Measurements from ENCODE around the gene PEX14.

Gene PEX14

GRCh38 chr1:10656431-10656830, 181.7 kb downstream of the PEX14 start:
- Histone ChIP-seq H3K9me3 (ENCODE audit: control insufficient read depth, insufficient read depth, low read length) (no peaks in the 10 kb centered on the region), H3K4me1 (ENCODE audit: control insufficient read depth, insufficient read depth, low read length) (no peaks in the 10 kb centered on the region), H3K27ac (ENCODE audit: low read depth, low read length) (no peak overlapping the region), H3K9ac (ENCODE audit: low read depth, low read length) (no peak overlapping the region), H3K36me3 (ENCODE audit: control insufficient read depth, insufficient read depth, low read length) (no peaks in the 10 kb centered on the region), H3K4me3 (ENCODE audit: low read depth, low read length) (no peak overlapping the region), H3K27me3 (ENCODE audit: control insufficient read depth, insufficient read depth, low read length) (peaks cover 5% of the 10 kb centered on the region; the same call in 1 of the 2 replicates)

GRCh38 chr1:10657088-10657847, 182.5 kb downstream of the PEX14 start:
- H3K27ac ChIP-seq (ENCODE audit: low read depth, low read length), result no peak overlapping the region
- H3K9me3 ChIP-seq (ENCODE audit: control insufficient read depth, insufficient read depth, low read length), result no peaks in the 10 kb centered on the region
- no peaks in the 10 kb centered on the region for H3K4me1 ChIP-seq (ENCODE audit: control insufficient read depth, insufficient read depth, low read length)
- no peaks in the 10 kb centered on the region for H3K27me3 ChIP-seq (ENCODE audit: control insufficient read depth, insufficient read depth, low read length)
- no peak overlapping the region for H3K4me3 ChIP-seq (ENCODE audit: low read depth, low read length)
- no peaks in the 10 kb centered on the region for H3K36me3 ChIP-seq (ENCODE audit: control insufficient read depth, insufficient read depth, low read length)
- H3K9ac ChIP-seq (ENCODE audit: low read depth, low read length), result no peak overlapping the region

- Histone ChIP-seq H3K4me3 (ENCODE audit: low read depth, low read length) (no peak overlapping the region), H3K36me3 (ENCODE audit: control insufficient read depth, insufficient read depth, low read length) (no peaks in the 10 kb centered on the region), H3K4me1 (ENCODE audit: control insufficient read depth, insufficient read depth, low read length) (no peaks in the 10 kb centered on the region), H3K27me3 (ENCODE audit: control insufficient read depth, insufficient read depth, low read length) (no peaks in the 10 kb centered on the region), H3K9ac (ENCODE audit: low read depth, low read length) (no peak overlapping the region), H3K9me3 (ENCODE audit: control insufficient read depth, insufficient read depth, low read length) (no peaks in the 10 kb centered on the region), H3K27ac (ENCODE audit: low read depth, low read length) (no peak overlapping the region)
Measured at GRCh38 chr1:10658396-10659066, 183.8 kb downstream of the PEX14 start.

- H3K36me3 ChIP-seq (ENCODE audit: control insufficient read depth, insufficient read depth, low read length), result no peaks in the 10 kb centered on the region
- no peak overlapping the region for H3K9ac ChIP-seq (ENCODE audit: low read depth, low read length)
- H3K9me3 ChIP-seq (ENCODE audit: control insufficient read depth, insufficient read depth, low read length), result no peaks in the 10 kb centered on the region
- no peaks in the 10 kb centered on the region for H3K4me1 ChIP-seq (ENCODE audit: control insufficient read depth, insufficient read depth, low read length)
- H3K4me3 ChIP-seq (ENCODE audit: low read depth, low read length), result no peak overlapping the region
- no peak overlapping the region for H3K27ac ChIP-seq (ENCODE audit: low read depth, low read length)
- no peaks in the 10 kb centered on the region for H3K27me3 ChIP-seq (ENCODE audit: control insufficient read depth, insufficient read depth, low read length)
Measured at GRCh38 chr1:10659218-10659617, 184.5 kb downstream of the PEX14 start.

- H3K27me3 ChIP-seq (ENCODE audit: control insufficient read depth, insufficient read depth, low read length), result no peaks in the 10 kb centered on the region
- H3K9ac ChIP-seq (ENCODE audit: low read depth, low read length), result no peak overlapping the region
- H3K36me3 ChIP-seq (ENCODE audit: control insufficient read depth, insufficient read depth, low read length), result no peaks in the 10 kb centered on the region
- no peaks in the 10 kb centered on the region for H3K4me1 ChIP-seq (ENCODE audit: control insufficient read depth, insufficient read depth, low read length)
- H3K9me3 ChIP-seq (ENCODE audit: control insufficient read depth, insufficient read depth, low read length), result no peaks in the 10 kb centered on the region
- no peak overlapping the region for H3K4me3 ChIP-seq (ENCODE audit: low read depth, low read length)
- H3K27ac ChIP-seq (ENCODE audit: low read depth, low read length), result no peak overlapping the region
Measured at GRCh38 chr1:10659646-10660540, 185.1 kb downstream of the PEX14 start.

GRCh38 chr1:10661453-10661852, 186.7 kb downstream of the PEX14 start:
- H3K9ac ChIP-seq (ENCODE audit: low read depth, low read length), result no peak overlapping the region
- no peak overlapping the region for H3K27ac ChIP-seq (ENCODE audit: low read depth, low read length)
- no peaks in the 10 kb centered on the region for H3K9me3 ChIP-seq (ENCODE audit: control insufficient read depth, insufficient read depth, low read length)
- H3K36me3 ChIP-seq (ENCODE audit: control insufficient read depth, insufficient read depth, low read length), result no peaks in the 10 kb centered on the region
- H3K4me3 ChIP-seq (ENCODE audit: low read depth, low read length), result no peak overlapping the region
- H3K27me3 ChIP-seq (ENCODE audit: control insufficient read depth, insufficient read depth, low read length), result no peaks in the 10 kb centered on the region
- H3K4me1 ChIP-seq (ENCODE audit: control insufficient read depth, insufficient read depth, low read length), result no peaks in the 10 kb centered on the region

GRCh38 chr1:10662090-10662688, 187.4 kb downstream of the PEX14 start:
- Histone ChIP-seq H3K4me1 (ENCODE audit: control insufficient read depth, insufficient read depth, low read length) (no peaks in the 10 kb centered on the region), H3K4me3 (ENCODE audit: low read depth, low read length) (no peak overlapping the region), H3K27ac (ENCODE audit: low read depth, low read length) (no peak overlapping the region), H3K9me3 (ENCODE audit: control insufficient read depth, insufficient read depth, low read length) (no peaks in the 10 kb centered on the region), H3K9ac (ENCODE audit: low read depth, low read length) (no peak overlapping the region), H3K36me3 (ENCODE audit: control insufficient read depth, insufficient read depth, low read length) (no peaks in the 10 kb centered on the region), H3K27me3 (ENCODE audit: control insufficient read depth, insufficient read depth, low read length) (no peaks in the 10 kb centered on the region)

- Histone ChIP-seq H3K4me1 (ENCODE audit: control insufficient read depth, insufficient read depth, low read length) (no peaks in the 10 kb centered on the region), H3K36me3 (ENCODE audit: control insufficient read depth, insufficient read depth, low read length) (no peaks in the 10 kb centered on the region), H3K9me3 (ENCODE audit: control insufficient read depth, insufficient read depth, low read length) (no peaks in the 10 kb centered on the region), H3K9ac (ENCODE audit: low read depth, low read length) (no peak overlapping the region), H3K4me3 (ENCODE audit: low read depth, low read length) (no peak overlapping the region), H3K27ac (ENCODE audit: low read depth, low read length) (peak overlapping the region; percentile 35), H3K27me3 (ENCODE audit: control insufficient read depth, insufficient read depth, low read length) (no peaks in the 10 kb centered on the region)
Measured at GRCh38 chr1:10662824-10663677, 188.3 kb downstream of the PEX14 start.

GRCh38 chr1:10663678-10664035, 188.9 kb downstream of the PEX14 start:
- H3K4me1 ChIP-seq (ENCODE audit: control insufficient read depth, insufficient read depth, low read length), result no peaks in the 10 kb centered on the region; the same call in 1 of the 2 replicates
- no peaks in the 10 kb centered on the region for H3K9me3 ChIP-seq (ENCODE audit: control insufficient read depth, insufficient read depth, low read length)
- H3K9ac ChIP-seq (ENCODE audit: low read depth, low read length), result no peak overlapping the region
- no peak overlapping the region for H3K4me3 ChIP-seq (ENCODE audit: low read depth, low read length)
- H3K36me3 ChIP-seq (ENCODE audit: control insufficient read depth, insufficient read depth, low read length), result no peaks in the 10 kb centered on the region
- no peaks in the 10 kb centered on the region for H3K27me3 ChIP-seq (ENCODE audit: control insufficient read depth, insufficient read depth, low read length)
- peak overlapping the region; percentile 35 for H3K27ac ChIP-seq (ENCODE audit: low read depth, low read length)

- no peaks in the 10 kb centered on the region for H3K9me3 ChIP-seq (ENCODE audit: control insufficient read depth, insufficient read depth, low read length)
- no peaks in the 10 kb centered on the region for H3K36me3 ChIP-seq (ENCODE audit: control insufficient read depth, insufficient read depth, low read length)
- H3K4me3 ChIP-seq (ENCODE audit: low read depth, low read length), result no peak overlapping the region
- H3K27ac ChIP-seq (ENCODE audit: low read depth, low read length), result no peak overlapping the region
- H3K9ac ChIP-seq (ENCODE audit: low read depth, low read length), result no peak overlapping the region
- H3K27me3 ChIP-seq (ENCODE audit: control insufficient read depth, insufficient read depth, low read length), result no peaks in the 10 kb centered on the region
- no peaks in the 10 kb centered on the region; the same call in 1 of the 2 replicates for H3K4me1 ChIP-seq (ENCODE audit: control insufficient read depth, insufficient read depth, low read length)
Measured at GRCh38 chr1:10664251-10664650, 189.5 kb downstream of the PEX14 start.
